Cardiac muscle cell (in vitro differentiated cells and primary cell): ENCODE results near the gene ELL. TPM values are rescaled to one million over a fixed set of nuclear protein-coding genes. Genes with fewer than 3 reads are reported as not detected.

Source experiments
- DNase-seq, 2 donors: peaks; one replicate each; pipeline versions ENCODE4 v3.0.0 to v3.0.0-alpha.2; 2010 to 2017; ENCODE audit warnings: low read depth in 1 of 2, low spot score in 1 of 2
- H3K27ac ChIP-seq: fragments of 200-600 bp; sonication (generic); 2 replicates; pipeline ENCODE4 v1.5.1; 2016
- H3K27me3 ChIP-seq: fragments of 200-600 bp; sonication (generic); 2 replicates; pipeline ENCODE4 v1.6.0; 2016; ENCODE audit warnings: control low read depth
- H3K36me3 ChIP-seq: fragments of 200-600 bp; sonication (generic); 2 replicates; pipeline ENCODE4 v1.5.1; 2016; ENCODE audit warnings: control low read depth
- H3K4me1 ChIP-seq: fragments of 200-600 bp; sonication (generic); 2 replicates; pipeline ENCODE4 v1.8.1; 2017; ENCODE audit warnings: low read depth, mild to moderate bottlenecking, mixed run types
- H3K4me3 ChIP-seq: fragments of 200-600 bp; sonication (generic); 2 replicates; pipeline ENCODE4 v1.5.1; 2016; ENCODE audit warnings: mild to moderate bottlenecking
- H3K9me3 ChIP-seq: fragments of 200-600 bp; sonication (generic); 2 replicates; pipeline ENCODE4 v1.5.1; 2017; ENCODE audit warnings: low read depth, mild to moderate bottlenecking, control low read depth
- polyA plus RNA-seq: library from polyadenylated mRNA; unstranded; fragments of >200 nt; fragmentation: Nextera tagmentation; extraction: Ambion mirVana; gene quantifications from 2 replicates; pipeline ENCODE4 v1.2.1, GENCODE V29; 2016
- total RNA-seq: library from RNA; depleted of rRNA; stranded (reverse); fragments of >200 nt; gene quantifications from 2 replicates; pipeline ENCODE4 v1.2.3, GENCODE V29; 2016
- TF ChIP-seq, protein P1 (sequence below): IDR thresholded peaks from 2 replicates; pipeline ENCODE4 v1.5.1; 2012; ENCODE audit warnings: low read depth, mild to moderate bottlenecking, low read length

ELL gene
- total and polyA plus RNA-seq, 2 experiments from 2014 or later = 14.8 to 20.7 TPM

DNA sequence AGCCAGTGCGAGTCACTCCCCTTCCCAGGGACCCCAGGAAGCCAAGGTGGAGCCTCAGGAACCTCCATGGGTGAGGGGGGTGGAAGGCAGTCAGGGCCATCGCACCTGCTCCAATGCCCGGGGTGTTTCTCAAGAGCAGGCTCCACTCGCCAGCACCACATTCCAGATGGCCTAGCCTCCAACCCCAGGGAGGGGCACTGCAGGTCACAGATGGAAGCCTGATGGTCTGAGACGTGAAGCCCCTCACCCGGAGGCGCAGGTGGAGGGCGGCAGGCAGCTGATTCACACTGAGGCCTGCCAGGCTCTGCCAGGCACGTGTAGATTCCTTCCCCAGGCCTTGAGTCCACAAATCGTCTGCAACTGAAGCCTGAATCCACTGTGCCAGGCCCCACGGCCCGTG lies 61.0 kb downstream of the ELL start:
- Histone ChIP-seq H3K9me3 (no peaks in the 10 kb centered on the region), H3K4me1 (no peaks in the 10 kb centered on the region), H3K27me3 (no peaks in the 10 kb centered on the region), H3K36me3 (no peaks in the 10 kb centered on the region), H3K27ac (no peak overlapping the region), H3K4me3 (no peak overlapping the region)
- TF ChIP-seq, protein P1, sequence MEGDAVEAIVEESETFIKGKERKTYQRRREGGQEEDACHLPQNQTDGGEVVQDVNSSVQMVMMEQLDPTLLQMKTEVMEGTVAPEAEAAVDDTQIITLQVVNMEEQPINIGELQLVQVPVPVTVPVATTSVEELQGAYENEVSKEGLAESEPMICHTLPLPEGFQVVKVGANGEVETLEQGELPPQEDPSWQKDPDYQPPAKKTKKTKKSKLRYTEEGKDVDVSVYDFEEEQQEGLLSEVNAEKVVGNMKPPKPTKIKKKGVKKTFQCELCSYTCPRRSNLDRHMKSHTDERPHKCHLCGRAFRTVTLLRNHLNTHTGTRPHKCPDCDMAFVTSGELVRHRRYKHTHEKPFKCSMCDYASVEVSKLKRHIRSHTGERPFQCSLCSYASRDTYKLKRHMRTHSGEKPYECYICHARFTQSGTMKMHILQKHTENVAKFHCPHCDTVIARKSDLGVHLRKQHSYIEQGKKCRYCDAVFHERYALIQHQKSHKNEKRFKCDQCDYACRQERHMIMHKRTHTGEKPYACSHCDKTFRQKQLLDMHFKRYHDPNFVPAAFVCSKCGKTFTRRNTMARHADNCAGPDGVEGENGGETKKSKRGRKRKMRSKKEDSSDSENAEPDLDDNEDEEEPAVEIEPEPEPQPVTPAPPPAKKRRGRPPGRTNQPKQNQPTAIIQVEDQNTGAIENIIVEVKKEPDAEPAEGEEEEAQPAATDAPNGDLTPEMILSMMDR = no peak
- DNase-seq = no peak

DNA sequence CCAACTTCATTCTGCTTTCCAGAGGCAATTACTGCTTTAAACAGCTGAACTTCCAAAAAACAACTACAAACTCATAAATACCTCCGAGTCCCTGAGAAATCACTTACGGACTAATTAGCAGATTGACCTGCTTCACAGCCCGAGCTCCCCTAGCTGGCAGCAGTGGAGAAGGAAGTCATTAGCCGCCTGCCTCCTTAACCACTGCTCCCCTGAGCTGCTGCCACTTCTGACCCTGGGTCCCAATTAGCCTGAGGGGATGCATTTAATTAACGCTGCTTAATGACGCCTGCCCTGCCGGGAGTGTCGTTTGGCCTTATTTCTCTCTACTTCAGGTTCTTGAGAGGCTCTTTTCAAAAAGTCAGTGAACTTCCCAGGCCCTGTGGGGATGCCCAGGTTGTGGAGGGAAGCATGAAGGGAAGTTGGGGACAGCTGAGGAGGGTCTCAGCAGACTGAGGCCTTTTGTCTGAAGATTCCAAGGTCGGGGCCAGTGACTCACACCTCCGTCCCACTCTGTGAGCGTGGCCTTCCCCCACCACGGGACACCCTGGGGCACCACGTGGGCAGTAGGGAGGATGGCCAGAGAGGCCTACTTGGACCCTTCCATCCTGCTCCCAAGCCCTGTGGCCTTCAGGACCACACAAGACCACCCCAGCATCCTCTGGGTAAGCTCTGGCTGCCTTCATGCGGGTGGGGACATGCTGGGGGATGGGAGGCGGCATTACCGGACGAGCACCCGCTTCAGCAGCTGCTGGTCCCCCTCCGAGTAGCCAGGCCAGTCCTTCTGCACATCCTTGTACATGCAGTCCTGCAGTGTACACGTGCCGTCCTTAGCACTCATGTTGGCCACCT lies 64.2 kb downstream of the ELL start:
- no peaks in the 10 kb centered on the region for H3K4me1 ChIP-seq

DNA sequence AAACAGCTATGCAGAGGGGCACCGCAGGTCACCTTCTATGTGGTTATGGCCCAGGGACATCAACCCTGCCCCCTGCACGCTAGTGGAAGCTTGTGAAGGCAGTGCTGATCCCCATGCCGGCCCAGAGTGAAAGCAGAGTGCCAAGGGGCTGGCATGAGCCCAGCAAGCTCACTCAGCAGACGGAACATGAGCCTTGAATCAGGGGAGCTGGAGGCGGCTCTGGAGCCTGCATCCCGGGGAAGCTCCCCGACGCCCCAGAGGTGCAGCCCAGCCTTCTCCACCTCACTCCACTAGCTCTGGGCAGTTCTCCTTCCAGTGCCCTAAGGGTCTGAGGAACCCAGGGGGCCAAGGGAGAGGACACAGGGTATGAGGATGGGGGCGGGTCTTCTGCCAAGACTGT lies 64.9 kb downstream of the ELL start:
- Histone ChIP-seq H3K4me1 (no peaks in the 10 kb centered on the region), H3K36me3 (no peaks in the 10 kb centered on the region), H3K9me3 (no peaks in the 10 kb centered on the region), H3K4me3 (no peak overlapping the region), H3K27me3 (no peaks in the 10 kb centered on the region), H3K27ac (no peak overlapping the region)
- DNase-seq = no peak
- TF ChIP-seq, protein P1 = no peak

More for the DNA sequence above, 64.2 kb downstream of the ELL start:
- H3K9me3 ChIP-seq = no peaks in the 10 kb centered on the region
- TF ChIP-seq, protein P1 = no peak
- H3K27ac ChIP-seq = no peak overlapping the region
- H3K36me3 ChIP-seq = no peaks in the 10 kb centered on the region
- DNase-seq = no peak
- H3K4me3 ChIP-seq = no peak overlapping the region
- no peaks in the 10 kb centered on the region for H3K27me3 ChIP-seq

DNA sequence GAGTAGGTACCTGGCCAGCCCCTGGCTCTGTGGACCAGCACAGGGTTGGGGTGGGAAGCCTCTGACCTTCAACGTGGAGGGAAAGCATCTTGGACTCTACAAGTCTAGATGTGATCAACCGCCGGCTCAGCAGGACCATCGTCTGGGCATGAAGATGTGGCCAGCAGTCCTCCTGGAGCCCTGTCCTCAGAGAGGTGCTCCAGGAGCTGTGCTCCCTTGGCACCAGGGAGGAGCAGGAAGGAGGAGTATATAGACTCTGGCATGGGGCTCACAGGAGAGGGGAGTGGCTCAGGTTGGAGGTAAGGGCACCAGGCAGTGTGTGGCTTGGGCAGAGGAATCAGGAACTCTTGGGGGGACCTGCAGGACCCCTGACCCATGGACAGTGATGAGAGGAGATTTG lies 65.6 kb downstream of the ELL start:
- no peaks in the 10 kb centered on the region for H3K4me1 ChIP-seq
- no peaks in the 10 kb centered on the region for H3K9me3 ChIP-seq

DNA sequence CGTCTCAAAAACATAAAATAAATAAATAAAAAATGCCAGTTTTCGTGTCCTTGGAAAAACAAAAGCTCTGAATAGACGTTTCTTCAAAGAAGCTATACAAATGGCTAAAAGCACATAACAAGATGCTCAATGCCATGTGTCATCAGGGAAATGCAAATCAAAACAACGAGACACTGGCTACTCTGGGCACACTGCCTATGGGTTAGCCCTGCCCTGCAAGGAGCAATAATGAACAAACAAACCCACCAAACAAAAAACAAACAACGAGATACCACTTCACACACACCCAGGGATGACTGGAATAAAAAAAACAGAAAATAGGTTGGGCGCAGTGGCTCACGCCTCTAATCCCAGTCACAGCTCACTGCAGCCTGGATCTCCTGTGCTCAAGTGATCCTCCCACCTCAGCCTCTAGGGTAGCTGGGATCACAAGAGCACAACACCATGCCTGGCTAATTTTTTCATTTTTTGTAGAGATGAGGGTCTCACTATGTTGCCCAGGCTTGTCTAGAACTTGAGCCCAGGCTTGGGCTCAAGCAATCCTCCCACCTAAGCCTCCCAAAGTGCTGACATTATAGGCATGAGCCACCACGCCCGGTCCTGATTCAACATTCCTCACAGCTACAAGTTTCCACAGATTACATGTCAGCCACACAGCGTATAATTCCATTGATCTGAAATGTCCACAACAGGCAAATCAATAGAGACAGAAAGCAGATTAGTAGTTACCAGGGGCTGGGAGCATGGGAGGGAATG lies 68.4 kb downstream of the ELL start:
- Histone ChIP-seq H3K36me3 (peaks cover 2% of the 10 kb centered on the region), H3K4me3 (no peak overlapping the region), H3K9me3 (no peaks in the 10 kb centered on the region), H3K27me3 (no peaks in the 10 kb centered on the region), H3K4me1 (no peaks in the 10 kb centered on the region), H3K27ac (no peak overlapping the region)
- no peak for DNase-seq
- TF ChIP-seq, protein P1 = no peak

More for the DNA sequence above, 65.6 kb downstream of the ELL start:
- H3K4me3 ChIP-seq = no peak overlapping the region
- TF ChIP-seq, protein P1 = no peak
- DNase-seq = no peak
- H3K27ac ChIP-seq = no peak overlapping the region
- no peaks in the 10 kb centered on the region for H3K27me3 ChIP-seq
- no peaks in the 10 kb centered on the region for H3K36me3 ChIP-seq
